ENCODE measurements around the gene PLAGL1.

DNA sequence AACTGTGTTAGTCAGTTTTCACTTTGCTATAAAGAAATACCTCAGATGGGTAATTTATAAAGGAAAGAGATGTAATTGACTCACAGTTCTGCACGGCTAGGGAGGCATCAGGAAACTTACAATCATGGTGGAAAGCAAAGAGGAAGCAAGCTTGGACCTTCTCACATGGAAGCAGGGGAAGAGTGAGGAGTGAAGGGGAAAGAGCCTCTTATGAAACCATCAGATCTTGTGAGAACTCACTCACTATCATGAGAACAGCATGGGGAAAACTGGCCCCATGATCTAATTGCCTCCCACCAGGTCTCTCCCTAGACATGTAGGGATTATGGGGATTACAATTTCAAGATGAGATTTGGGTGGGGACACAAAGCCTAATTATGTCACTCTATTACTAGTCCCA, 41.3 kb upstream of the PLAGL1 start:
- TF ChIP-seq ZNF274 (IDR thresholded peaks at IDR 0.05; ENCODE audit: low read depth, low read length) (no peak), SUZ12 (IDR thresholded peaks at IDR 0.05; ENCODE audit: extremely low read depth, insufficient read depth, insufficient read length) (no peak)

All from NT2/D1 (cell line).